Cardiac muscle cell (in vitro differentiated cells and primary cell): Measurements from ENCODE around the gene OGDH. TPM values are rescaled to one million over a fixed set of nuclear protein-coding genes. Genes with fewer than 3 reads are reported as not detected.

Source experiments
- DNase-seq, 2 donors: peaks; one replicate each; pipeline versions ENCODE4 v3.0.0 to v3.0.0-alpha.2; 2010 to 2017; ENCODE audit warnings: low read depth in 1 of 2, low spot score in 1 of 2
- H3K27ac ChIP-seq: fragments of 200-600 bp; sonication (generic); 2 replicates; pipeline ENCODE4 v1.5.1; 2016
- H3K27me3 ChIP-seq: fragments of 200-600 bp; sonication (generic); 2 replicates; pipeline ENCODE4 v1.6.0; 2016; ENCODE audit warnings: control low read depth
- H3K36me3 ChIP-seq: fragments of 200-600 bp; sonication (generic); 2 replicates; pipeline ENCODE4 v1.5.1; 2016; ENCODE audit warnings: control low read depth
- H3K4me1 ChIP-seq: fragments of 200-600 bp; sonication (generic); 2 replicates; pipeline ENCODE4 v1.8.1; 2017; ENCODE audit warnings: low read depth, mild to moderate bottlenecking, mixed run types
- H3K4me3 ChIP-seq: fragments of 200-600 bp; sonication (generic); 2 replicates; pipeline ENCODE4 v1.5.1; 2016; ENCODE audit warnings: mild to moderate bottlenecking
- H3K9me3 ChIP-seq: fragments of 200-600 bp; sonication (generic); 2 replicates; pipeline ENCODE4 v1.5.1; 2017; ENCODE audit warnings: low read depth, mild to moderate bottlenecking, control low read depth
- polyA plus RNA-seq: library from polyadenylated mRNA; unstranded; fragments of >200 nt; fragmentation: Nextera tagmentation; extraction: Ambion mirVana; gene quantifications from 2 replicates; pipeline ENCODE4 v1.2.1, GENCODE V29; 2016
- total RNA-seq: library from RNA; depleted of rRNA; stranded (reverse); fragments of >200 nt; gene quantifications from 2 replicates; pipeline ENCODE4 v1.2.3, GENCODE V29; 2016
- TF ChIP-seq, protein P1 (sequence below): IDR thresholded peaks from 2 replicates; pipeline ENCODE4 v1.5.1; 2012; ENCODE audit warnings: low read depth, mild to moderate bottlenecking, low read length

Gene OGDH
- total and polyA plus RNA-seq, 2 experiments from 2014 or later, result 71.9 to 111 TPM

GRCh38 chr7:44617225-44617890 is 10.9 kb downstream of the OGDH start:
- H3K36me3 ChIP-seq, result no peaks in the 10 kb centered on the region
- H3K9me3 ChIP-seq, result no peaks in the 10 kb centered on the region
- peaks cover 3% of the 10 kb centered on the region for H3K4me1 ChIP-seq
- H3K27ac ChIP-seq, result no peak overlapping the region
- DNase-seq, result peak in 1 of 2 donors; percentile 25
- TF ChIP-seq, protein P1, sequence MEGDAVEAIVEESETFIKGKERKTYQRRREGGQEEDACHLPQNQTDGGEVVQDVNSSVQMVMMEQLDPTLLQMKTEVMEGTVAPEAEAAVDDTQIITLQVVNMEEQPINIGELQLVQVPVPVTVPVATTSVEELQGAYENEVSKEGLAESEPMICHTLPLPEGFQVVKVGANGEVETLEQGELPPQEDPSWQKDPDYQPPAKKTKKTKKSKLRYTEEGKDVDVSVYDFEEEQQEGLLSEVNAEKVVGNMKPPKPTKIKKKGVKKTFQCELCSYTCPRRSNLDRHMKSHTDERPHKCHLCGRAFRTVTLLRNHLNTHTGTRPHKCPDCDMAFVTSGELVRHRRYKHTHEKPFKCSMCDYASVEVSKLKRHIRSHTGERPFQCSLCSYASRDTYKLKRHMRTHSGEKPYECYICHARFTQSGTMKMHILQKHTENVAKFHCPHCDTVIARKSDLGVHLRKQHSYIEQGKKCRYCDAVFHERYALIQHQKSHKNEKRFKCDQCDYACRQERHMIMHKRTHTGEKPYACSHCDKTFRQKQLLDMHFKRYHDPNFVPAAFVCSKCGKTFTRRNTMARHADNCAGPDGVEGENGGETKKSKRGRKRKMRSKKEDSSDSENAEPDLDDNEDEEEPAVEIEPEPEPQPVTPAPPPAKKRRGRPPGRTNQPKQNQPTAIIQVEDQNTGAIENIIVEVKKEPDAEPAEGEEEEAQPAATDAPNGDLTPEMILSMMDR, result no peak
- no peak overlapping the region for H3K4me3 ChIP-seq
- H3K27me3 ChIP-seq, result no peaks in the 10 kb centered on the region

- no peak for DNase-seq
- Histone ChIP-seq H3K9me3 (no peaks in the 10 kb centered on the region), H3K4me1 (peaks cover 3% of the 10 kb centered on the region), H3K27ac (no peak overlapping the region), H3K27me3 (no peaks in the 10 kb centered on the region), H3K4me3 (no peak overlapping the region), H3K36me3 (no peaks in the 10 kb centered on the region)
- TF ChIP-seq, protein P1, result no peak
Measured at GRCh38 chr7:44618045-44618444, 11.6 kb downstream of the OGDH start.

DNA sequence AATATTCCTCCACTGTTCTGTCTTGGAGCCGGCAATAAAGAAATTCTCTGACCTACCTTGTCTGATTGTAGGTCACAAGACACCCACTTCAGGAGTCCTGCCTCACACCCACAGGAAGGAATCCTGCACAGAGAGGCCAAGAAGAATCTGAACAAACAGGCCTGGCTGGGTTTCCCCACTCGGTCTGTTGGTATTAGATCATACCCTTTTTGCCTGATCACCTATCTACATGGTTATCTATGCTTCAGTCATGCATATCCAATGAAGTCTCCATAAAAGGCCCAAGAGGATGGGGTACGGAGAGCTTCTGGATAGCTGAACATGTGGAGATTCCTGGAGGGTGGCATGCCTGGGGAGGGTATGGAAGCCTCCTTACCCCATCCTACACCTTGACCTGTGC is 12.3 kb downstream of the OGDH start:
- no peaks in the 10 kb centered on the region for H3K9me3 ChIP-seq
- H3K27me3 ChIP-seq, result no peaks in the 10 kb centered on the region
- DNase-seq, result no peak
- H3K4me1 ChIP-seq, result peaks cover 3% of the 10 kb centered on the region
- peak overlapping the region; percentile 4 for H3K27ac ChIP-seq
- H3K36me3 ChIP-seq, result no peaks in the 10 kb centered on the region
- H3K4me3 ChIP-seq, result no peak overlapping the region
- TF ChIP-seq, protein P1, result no peak

GRCh38 chr7:44621034-44621749 is 14.8 kb downstream of the OGDH start:
- peaks cover 15% of the 10 kb centered on the region for H3K36me3 ChIP-seq
- no peak overlapping the region for H3K4me3 ChIP-seq
- no peaks in the 10 kb centered on the region for H3K27me3 ChIP-seq
- TF ChIP-seq, protein P1, result no peak
- peak in 1 of 2 donors; percentile 26 for DNase-seq
- no peak overlapping the region for H3K27ac ChIP-seq
- peaks cover 3% of the 10 kb centered on the region for H3K4me1 ChIP-seq
- H3K9me3 ChIP-seq, result no peaks in the 10 kb centered on the region

DNA sequence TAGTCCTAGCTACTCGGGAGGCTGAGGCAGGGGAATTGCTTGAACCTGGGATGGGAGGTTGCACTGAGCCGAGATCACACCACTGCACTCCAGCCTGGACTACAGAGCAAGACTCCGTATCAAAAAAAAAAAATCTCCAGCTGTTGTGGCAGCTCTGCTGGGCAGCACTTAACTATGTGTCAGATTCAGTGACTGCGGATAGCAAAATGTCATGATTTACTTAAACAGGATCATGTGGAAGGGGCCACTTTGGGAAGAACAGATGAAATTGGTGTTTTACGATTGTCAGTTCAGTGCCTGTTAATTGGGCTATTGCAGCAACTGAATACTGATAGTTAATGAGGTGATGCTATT is 15.3 kb downstream of the OGDH start:
- Histone ChIP-seq H3K4me1 (peaks cover 3% of the 10 kb centered on the region), H3K9me3 (no peaks in the 10 kb centered on the region), H3K36me3 (peaks cover 18% of the 10 kb centered on the region), H3K27ac (peak overlapping the region; percentile 54), H3K27me3 (no peaks in the 10 kb centered on the region), H3K4me3 (no peak overlapping the region)
- DNase-seq, result no peak
- TF ChIP-seq, protein P1, result no peak
